Forelimb muscle (tissue), 1 donor: ENCODE results near the gene G6PC1. TPM values are rescaled to one million over a fixed set of nuclear protein-coding genes. Genes with fewer than 3 reads are reported as not detected.
"Not testable (repeated sequence)": the region's sequence is repeated elsewhere in the genome, so short reads cannot be mapped to it uniquely, and the experiment has no call there.

Experiments used
- DNase-seq: peaks from one replicate; pipeline ENCODE4 v3.0.0-alpha.2; 2013; ENCODE audit warnings: low read depth
- polyA plus RNA-seq: library from polyadenylated mRNA; unstranded; fragments of 120-200 nt; gene quantifications from one replicate; pipeline ENCODE4 v1.2.1, GENCODE V29; 2013; ENCODE audit not compliant: insufficient read length

G6PC1 gene
- polyA plus RNA-seq, 1 donor, result not detected

DNA sequence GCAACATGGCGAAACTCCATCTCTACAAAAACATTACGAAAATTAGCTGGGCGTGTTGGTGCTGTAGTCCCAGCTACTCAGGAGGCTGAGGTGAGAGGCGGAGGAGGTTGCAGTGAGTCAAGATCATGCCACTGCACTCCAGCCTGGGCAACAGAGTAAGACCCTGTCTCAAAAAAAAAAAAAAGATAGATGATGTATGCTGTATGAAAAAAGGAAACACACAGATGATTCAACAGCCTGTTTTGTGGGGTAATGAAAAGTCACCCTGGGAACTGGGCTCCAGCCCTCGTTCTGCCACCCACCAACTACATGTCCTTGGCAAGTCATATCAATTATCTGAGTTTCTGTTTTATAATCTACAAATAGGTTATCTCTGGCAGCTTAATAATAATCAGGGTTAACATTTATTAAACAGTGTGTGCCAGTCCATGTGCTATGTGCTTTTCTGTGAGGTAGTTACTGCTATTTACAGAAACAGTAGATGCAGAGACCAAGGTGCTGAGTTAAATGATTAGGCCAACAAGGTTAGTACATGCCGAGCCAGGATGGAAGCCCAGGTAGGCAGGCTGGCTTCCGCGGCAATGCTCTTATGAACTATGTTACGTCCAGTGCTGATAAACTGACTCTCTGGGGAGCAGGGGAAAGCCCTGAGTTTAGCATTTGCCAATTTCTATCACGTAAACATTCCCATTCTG is 1.1 kb downstream of the G6PC1 start:
- no peak for DNase-seq

DNA sequence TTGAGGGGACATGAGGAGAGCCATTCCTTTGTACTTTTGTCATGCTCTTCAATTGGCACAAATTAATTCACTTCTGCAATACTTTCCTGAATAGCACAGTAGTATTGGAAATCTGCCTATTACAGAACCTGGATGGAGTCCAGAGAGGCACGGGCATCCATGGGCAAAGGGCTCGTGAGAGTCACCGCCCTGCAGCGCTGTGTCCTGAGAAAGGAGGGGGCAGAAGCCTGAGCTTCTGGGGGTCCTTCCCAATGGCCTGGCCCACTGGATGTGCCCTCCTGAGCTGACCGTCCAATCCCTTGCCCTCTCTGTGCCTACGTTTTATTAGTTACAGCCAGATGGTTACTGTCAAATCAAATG is 3.5 kb downstream of the G6PC1 start:
- no peak for DNase-seq

DNA sequence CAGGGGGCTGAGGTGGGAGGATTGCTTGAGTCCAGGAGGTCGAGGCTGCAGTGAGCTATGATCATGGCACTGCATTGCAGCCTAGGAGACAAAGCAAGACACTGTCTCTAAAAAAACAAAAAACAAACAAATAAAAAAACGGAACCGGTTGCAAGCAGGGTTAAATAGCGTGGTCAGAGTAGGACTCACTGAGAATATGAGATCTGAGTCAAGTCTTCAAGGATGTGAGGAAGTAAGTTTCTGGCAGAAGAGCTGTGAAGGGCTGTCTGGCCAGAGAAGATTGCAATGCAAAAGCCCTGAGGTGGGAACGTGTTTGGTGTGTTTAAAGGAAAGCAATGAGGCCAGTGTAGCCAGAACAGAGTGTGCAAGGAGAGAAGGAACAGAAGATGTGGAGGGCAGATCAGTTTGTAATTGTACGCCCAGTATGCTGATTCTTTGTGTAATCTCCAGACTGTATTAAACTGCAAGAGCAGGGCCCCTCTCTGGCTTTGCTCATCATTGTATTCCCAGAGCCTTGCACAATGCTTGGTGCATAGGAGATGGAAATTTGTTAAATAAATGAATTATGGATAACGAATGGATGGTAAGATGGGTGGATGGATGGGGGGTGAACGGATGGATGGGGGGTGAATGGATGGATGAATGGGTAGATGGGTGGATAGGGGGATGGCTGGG is 6.3 kb downstream of the G6PC1 start:
- DNase-seq, result no peak

DNA sequence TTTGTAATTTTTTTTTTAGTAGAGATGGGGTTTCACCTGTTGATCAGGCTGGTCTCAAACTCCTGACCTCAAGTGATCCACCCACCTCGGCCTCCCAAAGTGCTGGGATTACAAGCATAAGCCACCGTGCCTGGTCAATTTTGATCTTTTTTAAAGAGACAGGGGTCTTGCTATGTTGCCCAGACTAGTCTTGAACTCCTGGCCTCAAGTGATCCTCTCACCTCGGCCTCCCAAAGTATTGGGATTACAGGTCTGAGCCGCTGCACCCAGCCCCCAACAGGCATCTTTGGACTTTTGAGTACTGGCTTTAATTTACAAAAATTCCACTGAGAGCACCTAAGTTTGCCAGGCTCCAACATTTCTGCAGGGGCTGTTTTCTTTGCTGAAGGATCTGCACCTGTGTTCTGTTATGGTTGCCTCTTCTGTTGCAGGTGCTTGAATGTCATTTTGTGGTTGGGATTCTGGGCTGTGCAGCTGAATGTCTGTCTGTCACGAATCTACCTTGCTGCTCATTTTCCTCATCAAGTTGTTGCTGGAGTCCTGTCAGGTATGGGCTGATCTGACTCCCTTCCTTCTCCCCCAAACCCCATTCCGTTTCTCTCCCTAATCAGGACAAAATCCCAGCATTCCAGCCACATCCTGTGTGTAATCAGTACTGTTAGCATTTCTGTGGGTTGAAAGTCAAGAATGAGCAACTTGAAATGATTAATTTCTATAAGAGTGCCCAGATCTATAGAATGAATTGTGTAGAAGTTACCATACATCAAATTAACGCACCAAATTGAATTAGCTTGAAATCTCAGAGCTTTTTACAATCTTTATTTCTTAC is 8.5 kb downstream of the G6PC1 start:
- DNase-seq, result no peak

DNA sequence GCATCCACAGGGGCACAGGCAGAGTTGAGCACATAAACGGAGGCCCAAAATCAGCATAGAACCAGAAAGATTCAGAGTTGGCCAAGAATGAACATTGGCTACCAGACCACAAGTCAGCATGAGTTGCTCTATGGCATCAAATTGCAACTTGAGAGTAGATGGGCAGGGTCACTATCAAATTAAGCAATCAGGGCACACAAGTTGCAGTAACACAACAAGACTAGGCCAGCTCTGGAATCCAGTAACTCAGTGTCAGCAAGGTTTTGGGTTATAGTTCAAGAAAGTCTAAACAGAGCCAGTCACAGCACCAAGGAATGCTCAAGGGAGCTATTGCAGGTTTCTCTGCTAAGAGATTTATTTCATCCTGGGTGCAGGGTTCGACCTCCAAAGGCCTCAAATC is 12.9 kb downstream of the G6PC1 start:
- DNase-seq, result no peak

DNA sequence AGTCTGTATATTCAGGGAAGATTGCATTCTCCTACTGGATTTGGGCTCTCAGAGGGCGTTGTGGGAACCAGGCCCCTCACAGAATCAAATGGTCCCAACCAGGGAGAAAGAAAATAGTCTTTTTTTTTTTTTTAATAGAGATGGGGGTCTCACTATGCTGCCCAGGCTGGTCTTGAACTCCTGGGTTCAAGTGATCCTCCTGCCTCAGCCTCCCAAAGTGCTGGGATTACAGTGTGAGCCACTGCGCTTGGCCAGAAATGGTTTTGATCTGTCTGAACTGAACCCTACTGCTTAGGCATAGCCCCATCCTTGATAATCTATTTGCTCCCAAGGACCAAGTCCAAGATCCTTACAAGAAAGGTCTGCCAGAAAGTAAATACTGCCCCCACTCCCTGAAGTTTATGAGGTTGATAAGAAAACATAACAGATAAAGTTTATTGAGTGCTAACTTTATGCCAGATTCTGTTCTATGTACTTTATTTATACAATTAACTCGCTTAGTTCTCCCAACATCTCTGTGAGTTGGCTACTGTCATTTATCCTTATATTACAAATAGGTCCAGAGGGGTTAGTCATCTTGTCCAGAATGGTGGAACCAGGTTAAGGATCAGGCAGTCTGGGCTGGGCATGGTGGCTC is 13.5 kb downstream of the G6PC1 start:
- DNase-seq, result no peak

DNA sequence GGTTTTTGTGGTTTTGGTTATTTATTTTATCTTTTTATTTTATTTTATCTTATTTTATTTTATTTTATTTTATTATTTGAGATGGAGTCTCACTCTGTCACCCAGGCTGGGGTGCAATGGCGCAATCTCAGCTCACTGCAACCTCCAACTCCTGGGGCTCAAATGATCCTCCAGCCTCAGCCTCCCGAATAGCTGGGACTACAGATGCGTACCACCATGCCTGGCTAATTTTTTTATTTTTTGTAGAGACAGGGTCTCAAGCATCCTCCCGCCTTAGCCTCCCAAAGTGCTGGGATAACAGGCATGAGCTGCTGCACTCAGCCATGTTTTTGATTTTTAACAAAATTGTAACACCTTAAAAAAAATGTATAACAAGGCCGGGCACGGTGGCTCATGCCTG is 14.7 kb downstream of the G6PC1 start:
- DNase-seq, result not testable (repeated sequence)

DNA sequence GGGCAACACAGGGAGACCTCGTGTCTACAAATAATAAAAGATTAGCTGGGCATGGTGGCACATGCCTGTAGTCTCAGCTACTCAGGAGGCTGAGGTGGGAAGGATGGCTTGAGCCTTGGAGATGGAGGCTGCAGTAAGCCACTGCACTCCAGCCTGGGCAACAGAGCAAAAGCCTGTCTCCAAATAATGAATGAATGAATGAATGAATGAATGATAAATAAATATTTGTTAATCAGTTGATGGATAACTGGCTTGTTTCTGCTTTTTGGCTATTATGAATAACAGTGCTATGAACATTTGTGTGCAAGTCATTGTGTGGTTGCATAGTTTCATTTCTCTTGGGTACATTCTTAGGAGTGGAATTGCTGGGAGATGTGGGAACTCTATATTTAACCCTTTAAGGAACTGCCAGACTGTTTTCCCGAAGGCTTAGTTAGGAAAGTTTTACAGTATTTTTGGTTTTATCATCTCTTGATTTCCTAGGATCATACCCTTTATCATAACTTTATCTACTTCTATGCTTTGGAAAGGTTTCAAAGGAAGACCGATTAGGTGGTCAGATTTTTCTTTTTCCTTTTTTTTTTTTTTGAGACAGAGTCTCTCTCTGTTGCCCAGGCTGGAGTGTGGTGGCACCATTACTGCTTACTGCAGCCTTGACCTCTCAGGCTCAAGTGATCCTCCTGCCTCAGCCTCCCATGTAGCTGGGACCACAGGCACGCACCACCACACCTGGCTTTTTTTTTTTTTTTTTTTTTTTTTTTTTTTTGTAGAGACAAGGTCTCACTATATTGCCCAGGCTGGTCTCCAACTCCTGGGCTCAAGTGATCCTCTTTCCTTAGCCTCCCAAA is 16.0 kb downstream of the G6PC1 start:
- DNase-seq, result not testable (repeated sequence)

DNA sequence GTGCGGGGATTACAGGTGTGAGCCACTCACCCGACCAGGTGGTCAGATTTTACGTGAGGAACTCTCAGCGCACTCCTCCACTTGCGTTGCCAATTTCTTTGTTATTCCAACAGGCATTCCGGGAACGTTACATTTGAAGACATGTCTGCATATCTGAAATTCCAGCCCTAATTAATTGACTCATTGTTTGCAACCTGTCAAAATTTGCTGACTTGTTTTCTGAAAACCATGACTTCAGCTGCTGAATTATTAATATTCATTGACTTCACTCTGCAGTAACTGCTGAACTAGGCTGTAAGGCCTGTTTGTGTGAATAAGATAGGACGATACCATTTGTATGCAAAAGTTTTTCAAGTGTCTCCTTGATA is 16.6 kb downstream of the G6PC1 start:
- no peak for DNase-seq

DNA sequence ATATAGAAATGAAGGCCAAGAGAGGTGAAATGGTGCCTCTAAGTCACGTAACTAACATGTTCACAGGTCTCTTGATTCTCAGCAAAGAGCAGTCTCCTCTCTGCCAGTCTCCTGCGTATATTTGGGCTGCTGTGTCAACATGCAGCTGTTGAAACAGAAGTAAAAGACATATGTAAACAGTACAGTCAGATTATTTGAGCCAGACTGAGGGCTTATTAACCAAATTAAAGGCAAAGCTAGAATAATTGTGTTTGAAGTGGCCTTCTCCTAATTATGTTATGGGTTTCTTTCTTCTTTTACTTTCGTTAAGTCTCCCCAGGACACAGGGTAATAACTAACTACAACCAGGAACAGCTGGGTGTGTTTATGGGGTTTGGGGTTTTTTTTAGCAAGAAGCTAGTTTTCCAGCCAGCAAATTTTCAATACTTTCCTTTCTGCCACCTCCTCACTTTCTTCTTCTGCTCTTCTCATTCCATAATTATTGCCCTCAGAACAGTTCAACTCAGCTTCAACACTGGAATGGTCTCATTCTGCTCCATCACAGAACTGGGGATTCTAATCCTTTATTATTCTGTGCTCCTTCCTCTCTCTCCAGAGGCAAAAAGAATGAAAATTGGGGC is 18.4 kb downstream of the G6PC1 start:
- DNase-seq, result no peak

DNA sequence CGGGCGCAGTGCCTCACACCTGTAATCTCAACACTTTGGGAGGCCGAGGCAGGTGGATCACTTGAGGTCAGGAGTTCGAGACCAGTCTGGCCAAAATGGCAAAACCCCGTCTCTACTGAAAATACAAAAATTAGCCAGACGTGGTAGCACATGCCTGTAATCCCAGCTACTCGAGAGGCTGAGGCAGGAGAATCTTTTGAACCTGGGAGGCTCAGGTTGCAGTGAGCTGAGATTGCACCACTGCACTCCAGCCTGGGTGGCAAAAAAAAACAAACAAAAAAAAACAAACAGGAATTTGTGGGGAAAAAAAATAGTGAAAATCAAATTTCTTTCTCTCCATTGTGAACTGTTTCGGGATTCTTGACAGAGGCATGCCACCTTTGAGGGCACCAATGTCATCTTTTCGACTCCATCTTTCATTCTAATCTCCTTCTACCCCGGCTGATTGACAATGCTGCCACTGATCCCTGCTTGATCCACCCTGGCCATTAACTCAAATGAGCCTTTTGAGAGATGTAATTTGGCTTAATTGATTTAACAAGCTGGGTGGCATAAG is 19.0 kb downstream of the G6PC1 start:
- not testable (repeated sequence) for DNase-seq

DNA sequence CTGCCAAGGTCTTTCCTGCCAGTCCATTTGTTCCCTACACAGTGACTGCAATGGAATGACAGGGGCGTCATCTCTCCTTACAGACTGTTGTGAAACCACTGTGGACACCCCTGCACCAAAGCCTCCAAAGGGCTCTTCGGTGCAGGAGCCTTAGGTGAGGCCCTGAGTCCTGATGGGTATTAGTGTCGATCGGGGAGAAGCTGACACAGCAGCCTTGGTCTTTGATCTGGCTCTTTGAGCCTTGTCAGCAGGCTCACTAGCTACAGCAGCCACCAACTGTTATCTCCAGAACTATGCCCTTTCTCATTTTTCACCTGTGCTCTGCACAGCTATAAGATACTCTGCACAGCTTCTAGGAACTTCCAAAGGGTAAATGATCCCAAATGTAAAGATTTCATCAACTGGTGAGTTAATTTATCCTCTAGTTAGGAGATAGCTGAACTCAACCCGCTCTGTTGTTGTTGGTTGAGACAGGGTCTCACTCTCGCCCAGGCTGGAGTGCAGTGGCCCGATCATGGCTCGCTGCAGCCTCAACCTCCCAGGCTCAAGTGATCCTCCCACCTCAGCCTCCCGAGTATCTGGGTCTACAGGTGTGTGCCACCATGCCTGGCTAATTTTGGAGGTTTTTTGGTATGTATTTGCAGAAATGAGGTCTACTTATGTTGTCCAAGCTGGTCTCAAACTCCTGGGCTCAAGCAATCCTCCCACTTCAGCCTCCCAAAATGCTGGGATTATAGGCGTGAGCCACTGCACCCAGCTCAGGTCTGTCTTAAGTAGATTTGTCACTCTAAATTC is 19.7 kb downstream of the G6PC1 start:
- DNase-seq, result no peak

DNA sequence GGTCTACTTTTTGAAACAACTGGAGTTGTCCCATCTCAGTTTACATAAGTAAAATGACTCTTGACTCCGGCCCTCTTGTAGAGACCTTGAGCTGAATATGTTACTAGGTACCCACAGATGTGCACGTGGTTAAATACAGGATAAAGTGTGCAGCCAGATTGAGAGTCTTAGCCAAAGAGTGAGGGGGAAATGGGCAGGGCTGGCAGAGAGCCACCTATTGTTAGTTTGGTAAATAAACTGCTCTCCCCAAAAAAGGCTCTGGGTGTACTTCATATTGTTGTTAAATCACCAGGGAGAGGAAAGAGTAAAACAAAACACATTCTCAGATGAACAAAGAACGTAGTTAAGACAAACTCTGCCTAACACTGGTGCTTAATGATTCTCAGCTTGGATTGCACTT is 20.3 kb downstream of the G6PC1 start:
- DNase-seq, result no peak

DNA sequence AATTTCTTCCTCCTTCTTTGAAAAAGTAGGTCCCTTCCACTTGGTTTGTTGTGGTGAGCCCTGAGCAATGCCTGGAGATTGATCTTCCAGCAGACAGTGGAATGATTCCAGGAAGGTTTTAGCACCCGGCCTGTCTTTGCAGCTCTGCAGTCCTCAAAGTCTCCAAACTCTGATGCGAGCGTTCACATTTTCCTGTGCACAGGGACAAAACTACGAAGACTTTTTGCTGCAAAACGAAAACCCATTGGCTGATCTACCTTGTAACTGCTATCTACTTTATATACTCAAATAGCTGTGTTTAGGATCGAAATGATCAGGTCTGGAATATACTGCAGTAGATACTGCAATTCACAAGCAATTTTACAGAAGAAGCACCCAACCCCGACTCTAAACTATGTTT is 21.7 kb downstream of the G6PC1 start:
- no peak for DNase-seq

DNA sequence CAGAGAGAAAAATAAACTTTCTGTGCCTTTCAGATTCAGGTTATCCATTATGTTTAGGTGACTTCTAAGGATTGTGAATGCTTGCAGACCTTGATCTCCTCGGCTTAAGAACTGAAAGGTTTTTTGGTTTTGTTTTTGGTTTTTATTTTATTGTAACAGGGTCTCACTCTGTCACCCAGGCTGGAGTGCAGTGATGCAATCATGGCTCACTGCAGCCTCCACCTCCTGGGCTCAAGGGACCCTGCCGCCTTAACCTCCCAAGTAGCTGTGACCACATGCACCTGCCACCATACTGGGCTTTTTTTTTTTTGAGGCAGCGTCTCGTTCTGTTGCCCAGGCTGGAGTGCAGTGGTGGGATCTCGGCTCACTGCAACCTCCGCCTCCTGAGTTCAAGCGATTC is 22.9 kb downstream of the G6PC1 start:
- not testable (repeated sequence) for DNase-seq

DNA sequence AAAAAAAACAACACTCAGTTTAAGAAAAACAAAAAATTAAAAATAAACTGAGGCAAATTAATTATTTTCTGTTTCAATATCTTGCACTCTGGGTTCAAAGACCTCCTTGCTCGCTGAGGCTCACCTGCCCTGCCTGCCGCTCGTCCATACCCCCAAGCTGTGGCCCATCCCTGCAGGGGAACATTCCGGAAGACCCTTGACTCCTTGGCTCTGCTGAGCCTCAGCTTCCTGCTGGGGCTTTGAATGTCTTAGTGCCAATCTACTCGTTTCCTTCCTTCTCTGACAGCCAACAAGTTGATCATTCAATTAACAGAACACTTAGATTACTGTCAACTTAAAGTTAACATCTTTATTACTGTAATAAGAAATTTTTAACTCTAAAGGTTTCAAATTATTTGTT is 24.3 kb downstream of the G6PC1 start:
- no peak for DNase-seq

DNA sequence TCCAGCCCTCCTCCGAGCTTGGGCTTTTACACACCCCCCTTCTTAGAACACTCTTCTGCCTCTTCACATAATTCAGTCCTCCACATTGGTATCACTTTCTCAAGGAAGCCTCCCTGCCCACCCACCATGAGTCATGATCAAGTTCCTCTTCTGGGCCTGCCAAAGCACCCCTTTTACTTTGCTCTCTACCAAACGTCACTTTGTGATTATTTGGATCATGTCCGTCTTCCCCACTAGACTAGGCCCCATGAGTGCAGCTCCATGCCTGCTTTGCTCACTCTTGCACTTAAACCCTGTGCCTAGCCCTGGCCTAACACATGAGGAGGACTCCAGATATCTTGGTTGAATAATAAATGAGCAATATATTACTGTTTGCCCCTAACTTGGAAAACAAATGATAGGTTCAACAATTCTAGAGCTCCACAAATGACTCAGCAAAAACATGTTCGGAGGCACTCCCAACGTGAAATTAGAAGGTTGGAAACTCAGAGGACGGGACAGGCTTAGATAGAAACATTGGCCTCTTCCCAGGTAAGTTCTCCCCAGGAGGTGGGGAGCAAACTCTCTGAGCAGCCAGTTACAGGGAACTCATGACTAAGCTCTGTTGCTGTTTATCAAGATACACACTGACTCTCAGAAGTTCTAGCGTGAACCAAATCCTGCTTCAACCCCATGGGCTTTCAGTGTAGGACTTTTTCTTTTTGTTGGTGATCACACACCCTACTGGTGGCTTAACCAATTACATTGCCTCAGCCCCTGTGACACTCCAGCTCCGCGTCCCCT is 28.3 kb downstream of the G6PC1 start:
- no peak for DNase-seq

DNA sequence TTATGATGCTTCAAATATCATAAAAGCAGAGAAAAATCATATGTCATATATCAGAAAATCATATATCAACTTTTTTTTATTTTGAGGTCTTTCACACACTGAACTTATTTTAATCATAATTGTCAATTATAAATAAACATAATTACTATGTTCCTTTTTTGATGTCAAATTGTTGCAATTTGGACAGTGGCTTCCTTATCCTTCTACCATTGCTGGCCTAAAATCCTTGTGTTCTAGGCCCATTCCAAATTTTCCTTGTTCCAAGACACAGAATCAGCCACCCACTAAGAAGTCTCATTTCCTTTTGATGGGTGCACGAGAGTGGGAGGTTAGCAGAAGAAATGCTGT is 28.9 kb downstream of the G6PC1 start:
- no peak for DNase-seq
